GM21390 (cell line): ENCODE results near the gene LRRC71.

Experiments
- ATAC-seq: cut with Tn5 transposase; IDR thresholded peaks from one replicate; pipeline ENCODE4 v1.9.1; 2021; ENCODE audit not compliant: unreplicated experiment

Gene LRRC71

DNA sequence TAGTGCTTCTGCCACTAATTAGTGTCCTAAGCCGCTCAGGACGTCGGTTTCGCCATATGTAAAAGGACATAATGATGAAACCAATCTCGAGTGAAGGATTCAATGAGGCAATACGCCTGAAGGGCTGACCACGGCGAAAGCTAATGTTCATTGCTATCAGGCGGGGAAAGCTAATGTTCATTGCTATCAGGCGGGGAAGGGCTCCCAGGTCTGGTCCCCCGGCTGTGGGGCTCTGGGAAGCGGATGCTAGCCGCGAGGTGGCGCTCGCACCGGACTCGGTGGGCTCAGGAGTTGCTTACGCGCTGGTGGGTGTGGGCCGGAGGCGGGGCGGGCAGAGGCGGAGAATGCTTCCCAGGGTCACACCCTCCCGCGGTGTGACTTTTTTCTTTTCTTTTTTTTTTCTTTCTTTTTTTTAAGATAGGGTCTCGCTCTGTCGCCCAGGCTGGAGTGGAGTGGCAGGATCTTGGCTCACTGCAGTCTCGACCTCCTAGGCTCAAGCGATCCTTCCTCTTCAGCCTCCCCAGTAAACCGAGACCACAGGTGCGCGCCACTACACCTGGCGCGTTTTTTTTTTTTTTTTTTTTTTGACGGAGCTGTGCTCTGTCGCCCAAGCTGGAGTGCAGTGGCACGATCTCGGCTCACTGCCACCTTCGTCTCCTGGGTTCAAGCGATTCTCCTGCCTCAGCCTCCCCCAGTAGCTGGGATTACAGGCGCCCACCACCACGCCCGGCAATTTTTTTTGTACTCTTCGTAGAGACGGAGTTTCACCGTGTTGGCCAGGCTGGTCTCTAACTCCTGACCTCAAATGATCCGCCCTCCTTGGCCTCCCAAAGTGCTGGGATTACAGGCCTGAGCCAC, 28.0 kb upstream of the LRRC71 start:
- ATAC-seq: no peak

GRCh38 chr1:156893048-156893953, 27.1 kb upstream of the LRRC71 start, which contains the start of gene PEAR1:
TSS of gene PEAR1 (plus strand) at chr1:156893718. CDS start at chr1:156903927, 10,209 bp downstream.
- ATAC-seq: no peak

- ATAC-seq: no peak
Measured at GRCh38 chr1:156894001-156894400, 26.4 kb upstream of the LRRC71 start.

- no peak for ATAC-seq
Measured at GRCh38 chr1:156894711-156895454, 25.5 kb upstream of the LRRC71 start.

DNA sequence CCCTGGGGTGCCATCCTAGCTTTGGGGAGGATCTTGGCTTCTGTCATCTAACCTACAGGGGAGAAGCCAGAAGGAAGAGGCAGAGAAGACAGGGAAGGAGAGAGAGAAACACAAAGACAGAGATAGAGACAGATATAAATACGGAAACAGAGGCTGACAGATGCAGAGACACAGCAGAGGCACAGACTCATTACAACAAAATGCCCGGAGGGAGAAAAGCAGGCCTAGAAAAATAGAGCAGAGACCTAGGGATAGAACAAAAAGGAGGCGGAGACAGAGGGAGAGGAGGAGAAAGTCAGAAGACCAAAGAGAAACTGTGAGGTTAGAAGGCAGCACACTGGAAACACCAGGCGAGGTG, 25.0 kb upstream of the LRRC71 start:
- no peak for ATAC-seq

- no peak for ATAC-seq
Measured at GRCh38 chr1:156895927-156896326, 24.5 kb upstream of the LRRC71 start.

GRCh38 chr1:156896490-156897033, 23.9 kb upstream of the LRRC71 start:
- no peak for ATAC-seq

- no peak for ATAC-seq
Measured at GRCh38 chr1:156897078-156897825, 23.2 kb upstream of the LRRC71 start.

DNA sequence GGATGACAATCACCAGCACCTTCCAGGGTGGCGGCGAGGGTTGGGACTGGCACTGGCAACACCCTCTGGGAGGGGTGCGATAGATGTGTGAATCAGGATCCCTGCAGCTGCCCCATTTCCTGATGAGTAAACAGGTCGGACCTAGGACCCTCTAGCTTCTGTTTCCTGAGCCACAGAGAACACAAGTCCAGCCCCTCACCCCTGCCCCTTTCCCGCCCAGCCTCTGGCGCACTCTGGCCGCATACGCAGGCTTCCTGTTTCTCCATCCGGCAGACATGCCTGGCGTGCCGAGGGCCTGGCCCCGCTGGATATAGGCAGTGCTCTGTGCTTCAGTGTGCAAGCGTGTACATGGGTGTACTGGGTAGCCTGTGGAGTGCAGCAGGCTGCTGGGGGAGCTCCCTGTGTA, 22.3 kb upstream of the LRRC71 start:
- no peak for ATAC-seq

GRCh38 chr1:156898971-156899664, 21.3 kb upstream of the LRRC71 start:
- ATAC-seq: no peak

DNA sequence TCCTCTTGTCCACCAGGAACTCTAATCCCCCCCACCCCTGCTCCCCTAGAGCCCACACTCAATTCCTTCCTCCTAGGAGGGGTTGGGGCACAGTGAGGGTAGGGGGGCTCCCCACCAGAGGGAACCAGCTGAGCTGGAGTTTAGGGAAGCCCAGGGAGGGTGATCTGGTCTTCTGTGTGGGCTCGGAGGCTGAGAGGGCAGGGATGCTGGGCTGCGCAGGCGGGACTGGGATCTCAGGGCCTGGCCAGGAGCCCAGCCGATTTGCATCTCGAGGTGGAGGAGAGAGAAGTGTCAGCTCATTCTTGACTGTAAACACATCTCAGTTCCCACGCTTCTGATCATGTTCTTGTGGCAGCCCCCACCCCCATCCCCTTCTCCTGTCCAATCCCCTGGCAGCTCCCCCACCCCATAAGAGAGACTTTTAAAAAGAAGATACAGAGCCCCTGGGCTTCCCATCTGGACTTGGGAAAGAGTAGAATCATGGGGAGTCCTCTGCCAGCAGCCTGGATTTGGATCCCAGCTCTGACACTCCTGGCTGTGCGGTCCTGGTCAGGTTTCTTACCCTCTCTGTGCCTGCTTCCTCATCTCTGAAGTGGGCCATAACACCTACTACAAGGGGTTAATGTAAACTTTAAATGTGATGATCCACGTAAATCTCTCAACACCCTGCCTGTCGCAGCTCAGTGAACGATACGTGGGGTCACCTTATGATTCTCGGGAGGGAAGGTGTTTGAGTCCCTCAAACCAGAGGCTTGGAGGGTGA, 20.3 kb upstream of the LRRC71 start:
- ATAC-seq: no peak

- ATAC-seq: no peak
Measured at GRCh38 chr1:156900896-156901589, 19.4 kb upstream of the LRRC71 start.

GRCh38 chr1:156901590-156901900, 18.9 kb upstream of the LRRC71 start:
- no peak for ATAC-seq

- no peak for ATAC-seq
Measured at GRCh38 chr1:156901966-156902915, 18.2 kb upstream of the LRRC71 start.

GRCh38 chr1:156903328-156904091, 16.9 kb upstream of the LRRC71 start:
- no peak for ATAC-seq

DNA sequence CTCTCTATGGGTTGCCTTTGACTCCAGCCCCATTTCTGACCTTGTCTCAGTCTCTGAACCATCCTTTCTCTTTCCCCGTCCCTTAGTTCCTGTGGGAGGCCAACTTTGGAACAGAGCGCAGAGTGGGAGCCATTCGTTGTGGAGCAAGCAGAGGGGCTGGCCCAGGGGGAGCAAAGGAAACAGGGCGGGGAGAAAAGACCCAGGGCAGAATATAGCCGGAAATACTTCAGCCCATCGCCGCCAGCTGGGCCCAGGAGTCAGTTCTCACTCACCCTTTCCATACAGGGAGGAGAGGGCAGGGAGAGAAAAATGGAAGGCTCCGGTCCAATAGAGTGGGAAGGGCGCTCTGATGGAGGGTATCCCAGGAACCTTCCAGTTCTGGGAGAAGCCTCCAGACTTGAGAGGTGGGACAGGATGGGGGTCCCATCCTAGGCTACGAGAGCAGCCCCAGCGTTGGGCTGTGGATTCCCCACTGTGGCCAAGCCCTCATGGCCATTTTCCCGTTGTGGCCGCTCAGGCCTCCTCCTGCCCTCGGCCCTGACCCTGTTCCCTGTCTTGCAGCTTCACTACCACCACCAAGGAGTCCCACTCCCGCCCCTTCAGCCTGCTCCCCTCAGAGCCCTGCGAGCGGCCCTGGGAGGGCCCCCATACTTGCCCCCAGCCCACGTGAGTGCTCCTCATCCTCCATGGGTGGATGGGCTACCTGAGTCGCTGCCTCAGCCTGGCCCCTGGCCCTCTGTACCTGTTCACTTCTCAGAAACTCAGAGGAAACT, 16.1 kb upstream of the LRRC71 start:
- no peak for ATAC-seq
